ENCODE data around the gene SLC7A7.
A peak's percentile ranks its signal among the peaks of the same experiment; 100 is the strongest.
"Not testable (repeated sequence)": the region's sequence is repeated elsewhere in the genome, so short reads cannot be mapped to it uniquely, and the experiment has no call there.

The SLC7A7 gene

DNA sequence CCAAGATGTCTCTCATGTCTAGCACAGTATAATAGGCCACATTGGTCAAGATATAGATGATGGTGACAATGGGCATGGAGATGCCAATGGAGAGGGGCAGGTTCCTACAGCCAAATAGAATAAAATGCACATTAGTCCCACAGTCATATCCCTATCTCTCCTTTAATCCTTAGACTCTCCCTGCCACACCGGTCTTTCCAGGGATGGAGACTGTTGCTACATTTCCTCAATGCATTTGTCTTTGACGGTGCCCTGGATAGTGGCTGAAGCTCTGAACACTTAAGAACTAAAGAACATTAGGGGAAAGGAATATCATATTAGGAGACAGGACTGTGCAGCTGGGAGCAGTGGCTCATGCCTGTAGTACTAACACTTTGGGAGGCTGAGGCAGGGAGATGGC, 39.0 kb downstream of the SLC7A7 start:
- H3K9me3 Mint-ChIP-seq = no peaks in the 10 kb centered on the region
- peaks cover 1% of the 10 kb centered on the region for H3K4me1 Mint-ChIP-seq (ENCODE audit: low read depth)
- DNase-seq (ENCODE audit: low spot score) = no peak
- peaks cover 23% of the 10 kb centered on the region for H3K36me3 Mint-ChIP-seq (ENCODE audit: low read depth)
- H3K27ac Mint-ChIP-seq = peak overlapping the region; percentile 29
- H3K27me3 Mint-ChIP-seq (ENCODE audit: low read depth) = no peaks in the 10 kb centered on the region
- no peak overlapping the region for H3K4me3 Mint-ChIP-seq

GRCh38 chr14:22774011-22774706, 41.1 kb downstream of the SLC7A7 start:
- no peak overlapping the region for H3K4me3 Mint-ChIP-seq
- H3K36me3 Mint-ChIP-seq (ENCODE audit: low read depth) = peaks cover 43% of the 10 kb centered on the region
- peaks cover 1% of the 10 kb centered on the region for H3K4me1 Mint-ChIP-seq (ENCODE audit: low read depth)
- no peaks in the 10 kb centered on the region for H3K27me3 Mint-ChIP-seq (ENCODE audit: low read depth)
- no peak for DNase-seq (ENCODE audit: low spot score)
- H3K9me3 Mint-ChIP-seq = no peaks in the 10 kb centered on the region
- H3K27ac Mint-ChIP-seq = no peak overlapping the region

- Mint-ChIP-seq H3K36me3 (ENCODE audit: low read depth) (peaks cover 48% of the 10 kb centered on the region), H3K27me3 (ENCODE audit: low read depth) (no peaks in the 10 kb centered on the region), H3K4me1 (ENCODE audit: low read depth) (peaks cover 5% of the 10 kb centered on the region), H3K4me3 (no peak overlapping the region), H3K27ac (no peak overlapping the region), H3K9me3 (no peaks in the 10 kb centered on the region)
- DNase-seq (ENCODE audit: low spot score) = no peak
These were observed 41.8 kb downstream of the SLC7A7 start for GRCh38 chr14:22773162-22774010.

GRCh38 chr14:22772725-22773124, 42.5 kb downstream of the SLC7A7 start:
- no peaks in the 10 kb centered on the region for H3K9me3 Mint-ChIP-seq
- H3K36me3 Mint-ChIP-seq (ENCODE audit: low read depth) = peaks cover 55% of the 10 kb centered on the region
- H3K27me3 Mint-ChIP-seq (ENCODE audit: low read depth) = no peaks in the 10 kb centered on the region
- H3K4me3 Mint-ChIP-seq = no peak overlapping the region
- H3K4me1 Mint-ChIP-seq (ENCODE audit: low read depth) = peaks cover 11% of the 10 kb centered on the region
- DNase-seq (ENCODE audit: low spot score) = no peak
- H3K27ac Mint-ChIP-seq = no peak overlapping the region

DNA sequence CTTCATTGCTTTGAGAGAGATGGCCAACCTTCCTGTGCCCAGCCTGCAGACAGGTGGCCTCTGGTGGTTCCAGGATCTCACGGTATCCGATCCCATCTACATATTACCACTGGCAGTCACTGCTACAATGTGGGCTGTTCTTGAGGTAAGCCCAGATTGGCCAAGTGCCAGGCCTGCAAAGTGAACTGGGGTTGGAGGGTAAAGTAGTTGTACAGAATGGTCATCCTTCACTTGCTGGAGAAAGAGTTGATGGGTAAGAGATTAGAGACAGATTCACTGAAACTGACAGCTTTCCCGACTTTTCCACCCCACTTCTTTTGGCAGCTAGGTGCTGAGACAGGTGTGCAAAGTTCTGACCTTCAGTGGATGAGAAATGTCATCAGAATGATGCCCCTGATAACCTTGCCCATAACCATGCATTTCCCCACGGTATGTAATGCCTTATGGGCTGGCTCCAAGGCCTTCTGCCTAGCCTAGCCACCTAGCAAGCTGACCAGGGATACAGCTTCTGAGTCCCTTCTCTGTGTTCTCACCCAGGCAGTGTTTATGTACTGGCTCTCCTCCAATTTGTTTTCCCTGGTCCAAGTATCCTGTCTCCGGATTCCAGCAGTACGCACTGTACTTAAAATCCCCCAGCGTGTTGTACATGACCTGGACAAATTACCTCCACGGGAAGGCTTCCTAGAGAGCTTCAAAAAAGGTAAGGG, 44.6 kb downstream of the SLC7A7 start:
- H3K4me1 Mint-ChIP-seq (ENCODE audit: low read depth) = peaks cover 17% of the 10 kb centered on the region
- peaks cover 63% of the 10 kb centered on the region for H3K36me3 Mint-ChIP-seq (ENCODE audit: low read depth)
- no peak overlapping the region for H3K27ac Mint-ChIP-seq
- DNase-seq (ENCODE audit: low spot score) = no peak
- H3K27me3 Mint-ChIP-seq (ENCODE audit: low read depth) = no peaks in the 10 kb centered on the region
- H3K4me3 Mint-ChIP-seq = no peak overlapping the region
- no peaks in the 10 kb centered on the region for H3K9me3 Mint-ChIP-seq

DNA sequence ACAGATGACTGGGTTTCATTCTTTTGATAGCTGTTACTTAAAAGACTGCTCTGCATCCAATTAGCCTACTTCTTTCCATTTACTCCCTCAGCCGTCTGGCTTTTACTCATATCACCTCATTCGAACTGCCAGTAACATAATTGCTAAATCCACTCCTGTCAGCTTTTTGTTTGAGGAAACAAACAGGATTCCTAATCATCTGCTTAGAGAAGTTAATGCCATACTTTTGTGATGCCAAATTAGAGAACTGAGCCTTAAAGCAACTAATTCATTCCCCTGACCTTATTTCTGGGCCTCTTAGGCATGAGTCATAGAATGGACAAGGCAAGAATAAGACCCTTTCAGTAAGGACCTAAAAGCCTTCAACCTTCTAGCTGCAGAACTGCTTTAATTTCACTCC, 45.9 kb downstream of the SLC7A7 start:
- Mint-ChIP-seq H3K27me3 (ENCODE audit: low read depth) (no peaks in the 10 kb centered on the region), H3K9me3 (no peaks in the 10 kb centered on the region), H3K27ac (no peak overlapping the region), H3K4me1 (ENCODE audit: low read depth) (peaks cover 19% of the 10 kb centered on the region), H3K4me3 (peak overlapping the region; percentile 23), H3K36me3 (ENCODE audit: low read depth) (peaks cover 60% of the 10 kb centered on the region)
- DNase-seq (ENCODE audit: low spot score) = no peak

DNA sequence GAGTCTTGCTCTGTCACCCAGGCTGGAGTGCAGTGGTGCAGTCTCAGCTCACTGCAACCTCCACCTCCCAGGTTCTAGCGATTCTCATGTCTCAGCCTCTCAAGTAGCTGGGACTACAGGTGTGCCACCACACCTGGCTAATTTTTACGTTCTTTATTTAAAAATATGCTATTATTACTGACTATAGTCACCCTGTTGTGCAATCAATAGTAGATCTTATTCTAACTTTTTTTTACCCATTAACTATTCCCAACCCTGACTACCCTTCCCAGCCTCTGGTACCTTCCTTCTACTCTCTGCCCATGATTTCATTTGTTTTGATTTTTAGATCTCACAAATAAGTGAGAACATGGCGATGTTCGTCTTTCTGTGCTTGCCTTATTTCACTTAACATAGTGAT, 46.3 kb downstream of the SLC7A7 start:
- no peaks in the 10 kb centered on the region for H3K9me3 Mint-ChIP-seq
- no peak overlapping the region for H3K27ac Mint-ChIP-seq
- H3K27me3 Mint-ChIP-seq (ENCODE audit: low read depth) = no peaks in the 10 kb centered on the region
- H3K4me3 Mint-ChIP-seq = peak overlapping the region; percentile 23
- DNase-seq (ENCODE audit: low spot score) = no peak
- H3K36me3 Mint-ChIP-seq (ENCODE audit: low read depth) = peaks cover 59% of the 10 kb centered on the region
- peaks cover 19% of the 10 kb centered on the region for H3K4me1 Mint-ChIP-seq (ENCODE audit: low read depth)

GRCh38 chr14:22767323-22767589, 48.0 kb downstream of the SLC7A7 start:
- Mint-ChIP-seq H3K36me3 (ENCODE audit: low read depth) (peaks cover 62% of the 10 kb centered on the region), H3K4me1 (ENCODE audit: low read depth) (peaks cover 19% of the 10 kb centered on the region), H3K27ac (peak overlapping the region; percentile 97), H3K9me3 (peaks cover 9% of the 10 kb centered on the region), H3K27me3 (ENCODE audit: low read depth) (no peaks in the 10 kb centered on the region), H3K4me3 (peak overlapping the region; percentile 82)
- no peak for DNase-seq (ENCODE audit: low spot score)

DNA sequence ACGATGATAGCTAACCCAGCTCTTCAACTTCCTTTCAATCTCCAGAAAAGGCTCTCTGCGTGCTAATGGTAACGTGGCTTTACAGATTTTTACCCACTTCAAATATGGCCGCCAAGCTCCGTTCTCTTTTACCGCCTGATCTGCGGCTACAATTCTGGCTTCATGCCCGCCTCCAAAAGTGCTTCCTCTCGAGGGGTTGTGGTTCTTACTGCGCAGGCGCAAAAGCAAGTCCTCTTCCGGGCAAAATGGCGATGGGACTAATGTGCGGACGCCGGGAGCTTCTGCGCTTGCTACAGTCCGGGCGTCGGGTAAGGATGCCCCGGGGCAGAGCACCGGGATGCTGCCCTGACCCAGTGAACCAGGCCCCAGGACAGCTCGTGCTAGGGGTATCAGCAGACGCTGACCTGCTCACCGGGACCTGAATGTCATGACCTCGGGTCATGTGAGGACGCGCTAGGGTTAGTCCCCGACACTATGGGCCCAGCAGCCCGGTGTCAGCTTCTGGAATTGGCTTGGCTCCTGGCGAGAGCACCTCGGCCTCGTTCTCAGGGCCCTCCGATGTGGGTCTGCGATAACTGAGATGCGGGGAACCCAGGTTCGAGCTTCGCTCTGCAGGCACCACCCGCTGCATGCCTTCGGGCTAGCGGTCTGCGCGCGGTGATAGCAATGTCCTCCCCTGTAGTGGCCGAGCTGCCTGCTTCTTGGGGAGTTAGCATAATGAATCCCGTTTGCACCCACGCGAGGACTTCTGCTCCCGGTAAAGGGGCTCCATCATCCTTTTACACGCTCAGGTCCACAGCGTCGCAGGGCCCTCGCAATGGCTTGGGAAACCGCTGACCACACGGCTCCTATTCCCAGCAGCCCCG, 48.5 kb downstream of the SLC7A7 start, which contains the start of gene OXA1L:
Gene OXA1L, plus strand, starts transcription at position 232 of the 866 bp plus-strand sequence. Its CDS starts 14 bp downstream, at position 246.
- peak; percentile 94 for DNase-seq (ENCODE audit: low spot score)
- Mint-ChIP-seq H3K27me3 (ENCODE audit: low read depth) (no peaks in the 10 kb centered on the region), H3K4me3 (peak within 1 kb of the TSS; percentile 82), H3K27ac (peak within 1 kb of the TSS; percentile 97), H3K36me3 (ENCODE audit: low read depth) (peaks cover 64% of the 10 kb centered on the region), H3K4me1 (ENCODE audit: low read depth) (peaks cover 19% of the 10 kb centered on the region), H3K9me3 (peaks cover 14% of the 10 kb centered on the region)

DNA sequence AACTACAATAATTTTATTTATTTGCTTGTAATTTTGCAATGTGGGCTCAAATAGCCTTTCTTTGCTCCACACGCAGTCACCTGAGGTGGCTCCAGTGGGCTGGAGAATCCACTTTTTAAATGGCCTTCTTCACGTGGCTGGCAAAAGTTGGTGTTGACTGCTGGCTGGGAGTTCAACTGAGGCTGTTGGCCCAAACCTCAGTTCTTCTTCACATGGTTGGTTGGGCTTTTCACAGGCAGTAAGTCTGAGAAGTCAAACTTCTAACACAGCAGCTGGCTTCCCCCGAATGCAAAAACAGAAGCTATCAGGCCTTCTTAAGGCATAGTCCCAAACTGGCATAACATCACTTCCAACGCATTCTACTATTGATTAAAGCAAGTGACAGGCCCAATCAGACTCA, 50.9 kb downstream of the SLC7A7 start:
- Mint-ChIP-seq H3K36me3 (ENCODE audit: low read depth) (peaks cover 43% of the 10 kb centered on the region), H3K4me3 (no peak overlapping the region)

GRCh38 chr14:22761734-22762133, 53.5 kb downstream of the SLC7A7 start:
- Mint-ChIP-seq H3K9me3 (peaks cover 28% of the 10 kb centered on the region), H3K36me3 (ENCODE audit: low read depth) (peaks cover 26% of the 10 kb centered on the region), H3K27me3 (ENCODE audit: low read depth) (peaks cover 2% of the 10 kb centered on the region), H3K27ac (no peak overlapping the region), H3K4me3 (no peak overlapping the region), H3K4me1 (ENCODE audit: low read depth) (peaks cover 5% of the 10 kb centered on the region)
- DNase-seq (ENCODE audit: low spot score) = no peak

More for the DNA sequence above, 50.9 kb downstream of the SLC7A7 start:
- Mint-ChIP-seq H3K9me3 (peaks cover 28% of the 10 kb centered on the region), H3K27me3 (ENCODE audit: low read depth) (no peaks in the 10 kb centered on the region), H3K4me1 (ENCODE audit: low read depth) (peaks cover 19% of the 10 kb centered on the region), H3K27ac (no peak overlapping the region)
- no peak for DNase-seq (ENCODE audit: low spot score)

DNA sequence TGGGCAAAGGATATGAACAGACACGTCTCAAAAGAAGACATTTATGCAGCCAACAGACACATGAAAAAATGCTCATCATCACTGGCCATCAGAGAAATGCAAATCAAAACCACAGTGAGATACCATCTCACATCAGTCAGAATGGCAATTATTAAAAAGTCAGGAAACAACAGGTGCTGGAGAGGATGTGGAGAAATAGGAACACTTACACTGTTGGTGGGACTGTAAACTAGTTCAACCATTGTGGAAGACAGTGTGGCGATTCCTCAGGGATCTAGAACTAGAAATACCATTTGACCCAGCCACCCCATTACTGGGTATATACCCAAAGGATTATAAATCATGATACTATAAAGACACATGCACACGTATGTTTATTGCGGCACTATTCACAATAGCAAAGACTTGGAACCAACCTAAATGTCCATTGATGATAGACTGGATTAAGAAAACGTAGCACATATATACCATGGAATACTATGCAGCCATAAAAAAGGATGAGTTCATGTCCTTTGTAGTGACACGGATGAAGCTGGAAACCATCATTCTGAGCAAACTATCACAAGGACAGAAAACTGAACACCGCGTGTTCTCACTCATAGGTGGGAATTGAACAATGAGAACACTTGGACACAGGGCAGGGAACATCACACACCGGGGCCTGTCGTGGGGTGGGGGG, 57.1 kb downstream of the SLC7A7 start:
- H3K27ac Mint-ChIP-seq; H3K4me3 Mint-ChIP-seq; H3K4me1 Mint-ChIP-seq (ENCODE audit: low read depth); DNase-seq (ENCODE audit: low spot score): not testable (repeated sequence)
- Mint-ChIP-seq H3K36me3 (ENCODE audit: low read depth) (peaks cover 17% of the 10 kb centered on the region), H3K9me3 (peaks cover 28% of the 10 kb centered on the region), H3K27me3 (ENCODE audit: low read depth) (peaks cover 13% of the 10 kb centered on the region)

DNA sequence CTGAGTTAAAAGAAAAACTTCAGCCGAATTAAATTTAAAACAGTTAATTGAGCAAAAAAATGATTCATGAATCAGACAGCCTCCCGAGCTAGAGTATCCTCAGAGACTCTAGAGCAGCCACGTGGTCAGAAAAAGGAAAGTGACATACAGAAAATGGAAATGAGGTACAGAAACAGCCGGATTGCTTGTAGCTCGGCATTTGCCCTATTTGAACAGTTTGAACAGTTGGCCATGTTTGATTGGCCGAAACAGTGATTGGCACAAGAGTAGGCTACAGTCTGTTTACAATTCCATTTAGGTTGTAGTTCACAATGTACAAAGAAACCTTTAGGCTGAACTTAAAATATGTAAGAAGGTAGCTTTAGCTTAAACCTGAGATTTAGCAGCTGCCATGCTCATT, 61.6 kb downstream of the SLC7A7 start:
- DNase-seq (ENCODE audit: low spot score) = no peak
- Mint-ChIP-seq H3K4me3 (no peak overlapping the region), H3K9me3 (no peaks in the 10 kb centered on the region), H3K36me3 (ENCODE audit: low read depth) (no peaks in the 10 kb centered on the region), H3K27ac (no peak overlapping the region), H3K27me3 (ENCODE audit: low read depth) (peaks cover 38% of the 10 kb centered on the region), H3K4me1 (ENCODE audit: low read depth) (peaks cover 20% of the 10 kb centered on the region)

All from T-helper 2 cell treated with Interferon-gamma antibody and Interleukin-4, amounts not matched to agents 5 μg/mL and 100 μg/mL, for 36 hours (primary cell).